ENCODE measurements around the gene FER. TPM values are rescaled to one million over a fixed set of nuclear protein-coding genes. Genes with fewer than 3 reads are reported as not detected.
A peak's percentile ranks its signal among the peaks of the same experiment; 100 is the strongest.

FER gene
- total and polyA plus RNA-seq, 10 of the 15 experiments (the other 5 are each of a cell fraction or from before 2014, with no cell fraction given): 4.4 to 19.1 (median 9.6) TPM

DNA sequence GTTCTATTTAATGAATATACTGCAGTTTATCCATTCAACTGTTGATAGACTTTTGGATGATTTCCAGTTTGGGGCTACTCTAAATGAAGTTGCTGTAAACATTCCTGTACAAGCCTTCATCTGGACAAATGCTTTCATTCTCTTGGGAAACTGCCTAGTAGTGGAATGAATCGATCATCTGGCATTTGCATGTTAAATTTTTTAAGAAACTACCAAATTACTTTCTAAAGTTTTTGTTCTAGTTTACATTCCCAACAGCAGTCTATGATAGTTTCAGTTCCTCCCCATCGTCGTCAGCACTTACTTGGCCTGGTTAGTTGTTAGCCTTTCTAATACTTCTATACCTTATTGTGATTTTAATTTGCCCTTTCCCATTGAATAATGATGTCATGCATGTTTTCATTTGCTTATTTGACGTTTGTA, 306.3 kb downstream of the FER start:
- H3K27me3 ChIP-seq (replicated peaks in 1 of 2; ENCODE audit: control insufficient read depth in 2 of 2, insufficient read depth in 2 of 2, low read length in 1 of 2): no peaks in the 10 kb centered on the region
- FAIRE-seq: no peak
- H2AFZ ChIP-seq (ENCODE audit: control insufficient read depth, low read depth, low read length): no peak overlapping the region
- 10% methylated on average over 4 of the region's 4 CpGs for WGBS (ENCODE audit: insufficient coverage, insufficient replicate concordance, low lambda C conversion rate, missing lambda C conversion rate)
- peak; percentile 98 for ATAC-seq
- H4K20me1 ChIP-seq (ENCODE audit: control insufficient read depth, insufficient read depth): no peaks in the 10 kb centered on the region
- no peak overlapping the region for H3K9ac ChIP-seq (ENCODE audit: control insufficient read depth, insufficient read depth, low read length)
- ChIA-PET CTCF (no interaction called here), RAD21 (ENCODE audit: unreplicated experiment) (no interaction called here), SMC1A (ENCODE audit: uncharacterized antibody, unreplicated experiment) (no interaction called here), POLR2A (no interaction called here)
- H3K4me3 ChIP-seq: no peak overlapping the region
- H3K27ac ChIP-seq (ENCODE audit: control insufficient read depth, insufficient read depth): no peak overlapping the region
- no peaks in the 10 kb centered on the region for H3K79me2 ChIP-seq (ENCODE audit: control insufficient read depth, insufficient read depth, low read length)
- no TSS peak for BruUV-seq (replicated peaks)
- H3K4me1 ChIP-seq (ENCODE audit: control insufficient read depth, insufficient read depth, low read length): no peaks in the 10 kb centered on the region
- intact Hi-C loops (cut with micrococcal nuclease; ENCODE audit: unreplicated experiment) (no loop called here), in situ Hi-C loops (cut with MboI) (no loop called here)
- H3K4me2 ChIP-seq (ENCODE audit: control insufficient read depth, insufficient read depth): no peak overlapping the region
- no peaks in the 10 kb centered on the region for H3K9me3 ChIP-seq (replicated peaks; ENCODE audit: control insufficient read depth, insufficient read depth, low read length)
- H3K36me3 ChIP-seq (ENCODE audit: control insufficient read depth in 2 of 2, insufficient read depth in 2 of 2, low read length in 1 of 2): no peaks in the 10 kb centered on the region
- DNase-seq (ENCODE audit: low read depth, low spot score): peak; percentile 38
- TF ChIP-seq RAD51 (IDR thresholded peaks at IDR 0.05): no peak
- peak; percentile 86 for TF ChIP-seq MTA2 (IDR thresholded peaks at IDR 0.05; ENCODE audit: low read depth)
- TF ChIP-seq ATF7 (IDR thresholded peaks at IDR 0.05; ENCODE audit: low read depth): peak; percentile 98
- TF ChIP-seq, protein P1, sequence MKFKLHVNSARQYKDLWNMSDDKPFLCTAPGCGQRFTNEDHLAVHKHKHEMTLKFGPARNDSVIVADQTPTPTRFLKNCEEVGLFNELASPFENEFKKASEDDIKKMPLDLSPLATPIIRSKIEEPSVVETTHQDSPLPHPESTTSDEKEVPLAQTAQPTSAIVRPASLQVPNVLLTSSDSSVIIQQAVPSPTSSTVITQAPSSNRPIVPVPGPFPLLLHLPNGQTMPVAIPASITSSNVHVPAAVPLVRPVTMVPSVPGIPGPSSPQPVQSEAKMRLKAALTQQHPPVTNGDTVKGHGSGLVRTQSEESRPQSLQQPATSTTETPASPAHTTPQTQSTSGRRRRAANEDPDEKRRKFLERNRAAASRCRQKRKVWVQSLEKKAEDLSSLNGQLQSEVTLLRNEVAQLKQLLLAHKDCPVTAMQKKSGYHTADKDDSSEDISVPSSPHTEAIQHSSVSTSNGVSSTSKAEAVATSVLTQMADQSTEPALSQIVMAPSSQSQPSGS (IDR thresholded peaks at IDR 0.05; ENCODE audit: low read length): peak; percentile 29; the same call in 1 of the 2 replicates
- TF ChIP-seq ZSCAN29 (IDR thresholded peaks at IDR 0.05): no peak
- TF ChIP-seq LARP7 (IDR thresholded peaks at IDR 0.05): no peak
- TF ChIP-seq POU2F2 (IDR thresholded peaks at IDR 0.05; ENCODE audit: borderline replicate concordance, low read depth, low read length): 0 out of 3 replicates have a peak, but pooled peaks have one; percentile 30
- TF ChIP-seq KAT2A (conservative IDR thresholded peaks at IDR 0.05; ENCODE audit: control insufficient read depth, low read depth, low read length): no peak
- TF ChIP-seq, protein P2, sequence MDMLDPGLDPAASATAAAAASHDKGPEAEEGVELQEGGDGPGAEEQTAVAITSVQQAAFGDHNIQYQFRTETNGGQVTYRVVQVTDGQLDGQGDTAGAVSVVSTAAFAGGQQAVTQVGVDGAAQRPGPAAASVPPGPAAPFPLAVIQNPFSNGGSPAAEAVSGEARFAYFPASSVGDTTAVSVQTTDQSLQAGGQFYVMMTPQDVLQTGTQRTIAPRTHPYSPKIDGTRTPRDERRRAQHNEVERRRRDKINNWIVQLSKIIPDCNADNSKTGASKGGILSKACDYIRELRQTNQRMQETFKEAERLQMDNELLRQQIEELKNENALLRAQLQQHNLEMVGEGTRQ (IDR thresholded peaks at IDR 0.05; ENCODE audit: borderline replicate concordance, low read depth, low read length): no peak
- TF ChIP-seq STAT3 (IDR thresholded peaks at IDR 0.05; ENCODE audit: low read depth, low read length): no peak
- TF ChIP-seq FOXM1 (IDR thresholded peaks at IDR 0.05; ENCODE audit: low read depth, low read length): no peak
- TF ChIP-seq, protein P3, sequence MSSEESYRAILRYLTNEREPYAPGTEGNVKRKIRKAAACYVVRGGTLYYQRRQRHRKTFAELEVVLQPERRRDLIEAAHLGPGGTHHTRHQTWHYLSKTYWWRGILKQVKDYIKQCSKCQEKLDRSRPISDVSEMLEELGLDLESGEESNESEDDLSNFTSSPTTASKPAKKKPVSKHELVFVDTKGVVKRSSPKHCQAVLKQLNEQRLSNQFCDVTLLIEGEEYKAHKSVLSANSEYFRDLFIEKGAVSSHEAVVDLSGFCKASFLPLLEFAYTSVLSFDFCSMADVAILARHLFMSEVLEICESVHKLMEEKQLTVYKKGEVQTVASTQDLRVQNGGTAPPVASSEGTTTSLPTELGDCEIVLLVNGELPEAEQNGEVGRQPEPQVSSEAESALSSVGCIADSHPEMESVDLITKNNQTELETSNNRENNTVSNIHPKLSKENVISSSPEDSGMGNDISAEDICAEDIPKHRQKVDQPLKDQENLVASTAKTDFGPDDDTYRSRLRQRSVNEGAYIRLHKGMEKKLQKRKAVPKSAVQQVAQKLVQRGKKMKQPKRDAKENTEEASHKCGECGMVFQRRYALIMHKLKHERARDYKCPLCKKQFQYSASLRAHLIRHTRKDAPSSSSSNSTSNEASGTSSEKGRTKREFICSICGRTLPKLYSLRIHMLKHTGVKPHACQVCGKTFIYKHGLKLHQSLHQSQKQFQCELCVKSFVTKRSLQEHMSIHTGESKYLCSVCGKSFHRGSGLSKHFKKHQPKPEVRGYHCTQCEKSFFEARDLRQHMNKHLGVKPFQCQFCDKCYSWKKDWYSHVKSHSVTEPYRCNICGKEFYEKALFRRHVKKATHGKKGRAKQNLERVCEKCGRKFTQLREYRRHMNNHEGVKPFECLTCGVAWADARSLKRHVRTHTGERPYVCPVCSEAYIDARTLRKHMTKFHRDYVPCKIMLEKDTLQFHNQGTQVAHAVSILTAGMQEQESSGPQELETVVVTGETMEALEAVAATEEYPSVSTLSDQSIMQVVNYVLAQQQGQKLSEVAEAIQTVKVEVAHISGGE (CRISPR knock-in tag; IDR thresholded peaks at IDR 0.05): no peak
- TF ChIP-seq IKZF2 (IDR thresholded peaks at IDR 0.05): peak; percentile 62 to 81; a peak in 3 of 4 replicates
- TF ChIP-seq POLR2AphosphoS2 (IDR thresholded peaks at IDR 0.05; ENCODE audit: low read depth, low read length): no peak
- TF ChIP-seq DPF2 (IDR thresholded peaks at IDR 0.05): peak; percentile 73; the same call in 1 of the 2 replicates
- TF ChIP-seq, protein P4, sequence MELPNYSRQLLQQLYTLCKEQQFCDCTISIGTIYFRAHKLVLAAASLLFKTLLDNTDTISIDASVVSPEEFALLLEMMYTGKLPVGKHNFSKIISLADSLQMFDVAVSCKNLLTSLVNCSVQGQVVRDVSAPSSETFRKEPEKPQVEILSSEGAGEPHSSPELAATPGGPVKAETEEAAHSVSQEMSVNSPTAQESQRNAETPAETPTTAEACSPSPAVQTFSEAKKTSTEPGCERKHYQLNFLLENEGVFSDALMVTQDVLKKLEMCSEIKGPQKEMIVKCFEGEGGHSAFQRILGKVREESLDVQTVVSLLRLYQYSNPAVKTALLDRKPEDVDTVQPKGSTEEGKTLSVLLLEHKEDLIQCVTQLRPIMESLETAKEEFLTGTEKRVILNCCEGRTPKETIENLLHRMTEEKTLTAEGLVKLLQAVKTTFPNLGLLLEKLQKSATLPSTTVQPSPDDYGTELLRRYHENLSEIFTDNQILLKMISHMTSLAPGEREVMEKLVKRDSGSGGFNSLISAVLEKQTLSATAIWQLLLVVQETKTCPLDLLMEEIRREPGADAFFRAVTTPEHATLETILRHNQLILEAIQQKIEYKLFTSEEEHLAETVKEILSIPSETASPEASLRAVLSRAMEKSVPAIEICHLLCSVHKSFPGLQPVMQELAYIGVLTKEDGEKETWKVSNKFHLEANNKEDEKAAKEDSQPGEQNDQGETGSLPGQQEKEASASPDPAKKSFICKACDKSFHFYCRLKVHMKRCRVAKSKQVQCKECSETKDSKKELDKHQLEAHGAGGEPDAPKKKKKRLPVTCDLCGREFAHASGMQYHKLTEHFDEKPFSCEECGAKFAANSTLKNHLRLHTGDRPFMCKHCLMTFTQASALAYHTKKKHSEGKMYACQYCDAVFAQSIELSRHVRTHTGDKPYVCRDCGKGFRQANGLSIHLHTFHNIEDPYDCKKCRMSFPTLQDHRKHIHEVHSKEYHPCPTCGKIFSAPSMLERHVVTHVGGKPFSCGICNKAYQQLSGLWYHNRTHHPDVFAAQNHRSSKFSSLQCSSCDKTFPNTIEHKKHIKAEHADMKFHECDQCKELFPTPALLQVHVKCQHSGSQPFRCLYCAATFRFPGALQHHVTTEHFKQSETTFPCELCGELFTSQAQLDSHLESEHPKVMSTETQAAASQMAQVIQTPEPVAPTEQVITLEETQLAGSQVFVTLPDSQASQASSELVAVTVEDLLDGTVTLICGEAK (IDR thresholded peaks at IDR 0.05; ENCODE audit: borderline replicate concordance): peak; percentile 82; the same call in 1 of the 2 replicates
- no peak for TF ChIP-seq SREBF1 (IDR thresholded peaks at IDR 0.05; ENCODE audit: low read length)
